HG02588 (cell line): ENCODE measurements around the gene GFRA1.

Source experiments
- ATAC-seq: cut with Tn5 transposase; IDR thresholded peaks from one replicate; pipeline ENCODE4 v1.9.1; 2021; ENCODE audit warnings: mild to moderate bottlenecking, moderate library complexity; ENCODE audit not compliant: unreplicated experiment

Gene GFRA1

GRCh38 chr10:116132780-116133399 lies 140.1 kb downstream of the GFRA1 start:
- ATAC-seq: no peak

GRCh38 chr10:116130006-116130405 lies 143.0 kb downstream of the GFRA1 start:
- ATAC-seq: no peak

GRCh38 chr10:116126954-116127695 lies 145.9 kb downstream of the GFRA1 start:
- ATAC-seq: no peak

- ATAC-seq: no peak
Observed at GRCh38 chr10:116126239-116126638, 146.8 kb downstream of the GFRA1 start.

GRCh38 chr10:116125180-116125579 lies 147.8 kb downstream of the GFRA1 start:
- ATAC-seq: no peak

GRCh38 chr10:116124777-116125176 lies 148.2 kb downstream of the GFRA1 start:
- ATAC-seq: no peak

- ATAC-seq: no peak
Observed at GRCh38 chr10:116122664-116123063, 150.3 kb downstream of the GFRA1 start.

- ATAC-seq: no peak
Observed at GRCh38 chr10:116121640-116122525, 151.1 kb downstream of the GFRA1 start.

GRCh38 chr10:116120688-116121455 lies 152.1 kb downstream of the GFRA1 start:
- no peak for ATAC-seq

- no peak for ATAC-seq
Observed at GRCh38 chr10:116118847-116119246, 154.2 kb downstream of the GFRA1 start.

GRCh38 chr10:116115797-116116196 lies 157.2 kb downstream of the GFRA1 start:
- ATAC-seq: no peak

- no peak for ATAC-seq
Observed at GRCh38 chr10:116115036-116115641, 157.9 kb downstream of the GFRA1 start.

GRCh38 chr10:116113721-116114501 lies 159.1 kb downstream of the GFRA1 start:
- ATAC-seq: no peak

- ATAC-seq: no peak
Observed at GRCh38 chr10:116112232-116113231, 160.5 kb downstream of the GFRA1 start.

- ATAC-seq: no peak
Observed at GRCh38 chr10:116111483-116112095, 161.4 kb downstream of the GFRA1 start.

- ATAC-seq: no peak
Observed at GRCh38 chr10:116110736-116111135, 162.3 kb downstream of the GFRA1 start.

- no peak for ATAC-seq
Observed at GRCh38 chr10:116109881-116110280, 163.1 kb downstream of the GFRA1 start.

GRCh38 chr10:116109481-116109880 lies 163.5 kb downstream of the GFRA1 start:
- no peak for ATAC-seq
